SH-SY5Y (cell line): Measurements from ENCODE around the gene ADGRD2.

Source experiments
- GATA2 ChIP-seq: IDR thresholded peaks from 2 replicates; pipeline ENCODE4 v1.6.1; 2011; ENCODE audit warnings: mild to moderate bottlenecking, low read depth, low read length
- GATA3 ChIP-seq: IDR thresholded peaks from 2 replicates; pipeline ENCODE4 v1.6.1; 2011; ENCODE audit warnings: low read depth, mild to moderate bottlenecking, low read length, moderate library complexity

DNA sequence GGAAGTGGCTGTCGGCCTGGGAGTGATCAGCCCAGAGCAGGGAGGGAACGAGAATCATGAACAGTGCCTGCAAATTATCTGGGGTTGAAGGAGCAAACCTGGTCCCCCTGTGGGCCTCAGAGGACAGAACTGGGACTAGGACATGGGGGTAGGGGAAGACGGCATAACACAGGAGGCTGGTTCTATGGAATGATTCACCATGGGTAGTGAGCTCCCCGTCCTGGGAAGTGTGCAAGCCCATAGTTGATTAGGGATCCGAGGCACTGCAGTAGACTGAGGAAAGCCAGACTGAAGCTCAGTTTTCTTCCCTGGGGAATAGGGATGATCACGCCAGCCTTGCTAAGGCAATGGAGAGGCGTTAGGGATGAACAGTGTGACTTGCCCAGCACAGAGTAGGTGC, 5.6 kb downstream of the ADGRD2 start:
- TF ChIP-seq GATA3: no peak
- TF ChIP-seq GATA2: no peak
